Vagina (tissue), 2 donors: ENCODE data around the gene DTD1. TPM values are rescaled to one million over a fixed set of nuclear protein-coding genes. Genes with fewer than 3 reads are reported as not detected.

Source experiments
- DNase-seq, 2 donors: peaks; one replicate each; pipeline ENCODE4 v3.0.0-alpha.2; 2017; ENCODE audit errors: extremely low spot score in 2 of 2
- H3K27ac ChIP-seq: fragments of 200-600 bp; sonication (generic); one replicate; pipeline ENCODE4 v1.5.1; 2019
- H3K27me3 ChIP-seq: fragments of 200-600 bp; sonication (generic); one replicate; pipeline ENCODE4 v1.5.1; 2019
- H3K36me3 ChIP-seq, 2 donors: fragments of 200-600 bp; sonication (generic); one replicate each; pipeline ENCODE4 v1.5.1; 2017 to 2019
- H3K4me1 ChIP-seq: fragments of 200-600 bp; sonication (generic); one replicate; pipeline ENCODE4 v1.5.1; 2019
- H3K4me3 ChIP-seq, 2 donors: fragments of 200-600 bp; sonication (generic); 1 replicate in 1 of 2; 2 replicates in 1 of 2; pipeline ENCODE4 v1.5.1; 2016 to 2019
- H3K9me3 ChIP-seq: fragments of 200-600 bp; sonication (generic); one replicate; pipeline ENCODE4 v1.5.1; 2019
- POLR2A ChIP-seq, 2 donors: fragments of 450-650 bp; IDR thresholded peaks; one replicate each; pipeline ENCODE4 v1.6.1; 2017; ENCODE audit warnings: antibody characterized with exemption in 2 of 2, mild to moderate bottlenecking in 2 of 2, moderate library complexity in 2 of 2
- POLR2AphosphoS5 ChIP-seq, 2 donors: sonication (generic); formaldehyde crosslinking; IDR thresholded peaks; one replicate each; pipeline ENCODE4 v1.9.0; 2017; ENCODE audit warnings: antibody characterized with exemption in 2 of 2, mild to moderate bottlenecking in 2 of 2, low read depth in 1 of 2; ENCODE audit not compliant: insufficient read depth in 1 of 2
- intact Hi-C: fragments of 100-400 bp; cut with DNase I; formaldehyde crosslinking; loops from one replicate; pipeline ENCODE4 v1.15.1; 2023
- total RNA-seq: library from RNA; depleted of rRNA; stranded (reverse); fragments of >200 nt; gene quantifications from one replicate; pipeline ENCODE4 v1.2.3, GENCODE V29; 2016
- TF ChIP-seq, protein P1 (sequence below), 3 experiments: fragments of 450-650 bp in 2 of 3; fragments of 200-600 bp in 1 of 3; sonication (generic) in 1 of 3; IDR thresholded peaks; one replicate each; pipeline ENCODE4 v1.5.1; 2017 to 2019; ENCODE audit warnings: antibody characterized with exemption in 3 of 3, mild to moderate bottlenecking in 2 of 3, moderate library complexity in 2 of 3

DTD1 gene
- total RNA-seq, 1 donor from 2014 or later = 24.1 TPM

DNA sequence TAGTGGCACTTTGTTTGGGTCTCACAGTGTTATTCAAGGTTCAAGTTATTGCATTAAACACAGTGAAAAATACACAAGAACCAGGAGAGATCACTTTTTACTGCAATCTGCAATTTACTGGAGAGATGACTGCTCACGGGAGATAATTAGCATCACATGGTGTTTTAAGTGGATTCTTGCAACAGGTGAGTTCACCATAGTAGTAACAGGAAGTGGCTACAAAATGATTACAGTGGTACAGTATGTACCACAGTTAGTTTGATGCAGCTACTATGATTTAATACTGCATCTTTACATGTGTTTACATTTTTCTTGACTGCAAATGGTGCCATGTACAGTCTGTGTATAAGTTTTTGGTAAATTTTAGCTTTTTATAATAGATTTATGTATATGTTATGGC lies 129.2 kb downstream of the DTD1 start:
- Histone ChIP-seq H3K36me3 (no peaks in the 10 kb centered on the region), H3K27me3 (no peaks in the 10 kb centered on the region), H3K27ac (no peak overlapping the region), H3K4me1 (no peaks in the 10 kb centered on the region), H3K4me3 (no peak overlapping the region), H3K9me3 (no peaks in the 10 kb centered on the region)
- no peak for DNase-seq
- TF ChIP-seq POLR2A (IDR thresholded peaks at IDR 0.05) (no peak), POLR2AphosphoS5 (IDR thresholded peaks at IDR 0.05; ENCODE audit: insufficient read depth in 1 of 2, low read depth in 1 of 2) (no peak)
- TF ChIP-seq, protein P1, sequence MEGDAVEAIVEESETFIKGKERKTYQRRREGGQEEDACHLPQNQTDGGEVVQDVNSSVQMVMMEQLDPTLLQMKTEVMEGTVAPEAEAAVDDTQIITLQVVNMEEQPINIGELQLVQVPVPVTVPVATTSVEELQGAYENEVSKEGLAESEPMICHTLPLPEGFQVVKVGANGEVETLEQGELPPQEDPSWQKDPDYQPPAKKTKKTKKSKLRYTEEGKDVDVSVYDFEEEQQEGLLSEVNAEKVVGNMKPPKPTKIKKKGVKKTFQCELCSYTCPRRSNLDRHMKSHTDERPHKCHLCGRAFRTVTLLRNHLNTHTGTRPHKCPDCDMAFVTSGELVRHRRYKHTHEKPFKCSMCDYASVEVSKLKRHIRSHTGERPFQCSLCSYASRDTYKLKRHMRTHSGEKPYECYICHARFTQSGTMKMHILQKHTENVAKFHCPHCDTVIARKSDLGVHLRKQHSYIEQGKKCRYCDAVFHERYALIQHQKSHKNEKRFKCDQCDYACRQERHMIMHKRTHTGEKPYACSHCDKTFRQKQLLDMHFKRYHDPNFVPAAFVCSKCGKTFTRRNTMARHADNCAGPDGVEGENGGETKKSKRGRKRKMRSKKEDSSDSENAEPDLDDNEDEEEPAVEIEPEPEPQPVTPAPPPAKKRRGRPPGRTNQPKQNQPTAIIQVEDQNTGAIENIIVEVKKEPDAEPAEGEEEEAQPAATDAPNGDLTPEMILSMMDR (IDR thresholded peaks at IDR 0.05) = no peak
- intact Hi-C loops = no loop called here

- H3K9me3 ChIP-seq = no peaks in the 10 kb centered on the region
- H3K27me3 ChIP-seq = no peaks in the 10 kb centered on the region
- DNase-seq = no peak
- TF ChIP-seq POLR2AphosphoS5 (IDR thresholded peaks at IDR 0.05; ENCODE audit: insufficient read depth in 1 of 2, low read depth in 1 of 2) = no peak
- TF ChIP-seq, protein P1 (IDR thresholded peaks at IDR 0.05) = no peak
- no peak for TF ChIP-seq POLR2A (IDR thresholded peaks at IDR 0.05)
- no peak overlapping the region for H3K4me3 ChIP-seq
- H3K36me3 ChIP-seq = no peaks in the 10 kb centered on the region
- intact Hi-C loops = no loop called here
- no peaks in the 10 kb centered on the region for H3K4me1 ChIP-seq
- no peak overlapping the region for H3K27ac ChIP-seq
Measured at GRCh38 chr20:18718129-18718528, 130.3 kb downstream of the DTD1 start.

- Histone ChIP-seq H3K4me1 (no peaks in the 10 kb centered on the region), H3K9me3 (no peaks in the 10 kb centered on the region), H3K27ac (no peak overlapping the region), H3K4me3 (no peak overlapping the region), H3K36me3 (no peaks in the 10 kb centered on the region), H3K27me3 (no peaks in the 10 kb centered on the region)
- no peak for DNase-seq
- TF ChIP-seq POLR2A (IDR thresholded peaks at IDR 0.05) (no peak), POLR2AphosphoS5 (IDR thresholded peaks at IDR 0.05; ENCODE audit: insufficient read depth in 1 of 2, low read depth in 1 of 2) (no peak)
- TF ChIP-seq, protein P1 (IDR thresholded peaks at IDR 0.05) = no peak
- intact Hi-C loops = no loop called here
Measured at GRCh38 chr20:18719426-18719825, 131.6 kb downstream of the DTD1 start.

GRCh38 chr20:18721551-18722115 lies 133.8 kb downstream of the DTD1 start:
- TF ChIP-seq POLR2AphosphoS5 (IDR thresholded peaks at IDR 0.05; ENCODE audit: insufficient read depth in 1 of 2, low read depth in 1 of 2) = no peak
- TF ChIP-seq POLR2A (IDR thresholded peaks at IDR 0.05) = no peak
- TF ChIP-seq, protein P1 (IDR thresholded peaks at IDR 0.05) = no peak
- no peaks in the 10 kb centered on the region for H3K36me3 ChIP-seq
- no peaks in the 10 kb centered on the region for H3K27me3 ChIP-seq
- no peak for DNase-seq
- H3K4me3 ChIP-seq = no peak overlapping the region
- H3K4me1 ChIP-seq = no peaks in the 10 kb centered on the region
- no peak overlapping the region for H3K27ac ChIP-seq
- no peaks in the 10 kb centered on the region for H3K9me3 ChIP-seq
- intact Hi-C loops = no loop called here

- DNase-seq = no peak
- TF ChIP-seq POLR2A (IDR thresholded peaks at IDR 0.05) = no peak
- no peak for TF ChIP-seq POLR2AphosphoS5 (IDR thresholded peaks at IDR 0.05; ENCODE audit: insufficient read depth in 1 of 2, low read depth in 1 of 2)
- TF ChIP-seq, protein P1 (IDR thresholded peaks at IDR 0.05) = no peak
- Histone ChIP-seq H3K4me1 (no peaks in the 10 kb centered on the region), H3K4me3 (no peak overlapping the region), H3K27ac (no peak overlapping the region), H3K9me3 (no peaks in the 10 kb centered on the region), H3K27me3 (no peaks in the 10 kb centered on the region), H3K36me3 (no peaks in the 10 kb centered on the region)
- intact Hi-C loops = no loop called here
Measured at GRCh38 chr20:18722371-18722770, 134.5 kb downstream of the DTD1 start.
